GM12865 (cell line): ENCODE data around the gene NFX1.

Source experiments
- DNase-seq: peaks from one replicate; pipeline ENCODE4 v3.0.0; 2010; ENCODE audit warnings: low read depth
- H3K4me3 ChIP-seq: 2 replicates; pipeline ENCODE4 v1.5.1; 2011; ENCODE audit warnings: mild to moderate bottlenecking, low read depth, low read length, control low read depth
- CTCF ChIP-seq: IDR thresholded peaks from 2 replicates; pipeline ENCODE4 v1.5.1; 2011; ENCODE audit warnings: low read length, control low read depth, low read depth, inconsistent platforms; ENCODE audit not compliant: insufficient read depth; ENCODE audit errors: missing control alignments

Gene NFX1

GRCh38 chr9:33291901-33292300, 1.6 kb downstream of the NFX1 start:
- H3K4me3 ChIP-seq, result peak overlapping the region; percentile 3; the same call in 1 of the 2 replicates

DNA sequence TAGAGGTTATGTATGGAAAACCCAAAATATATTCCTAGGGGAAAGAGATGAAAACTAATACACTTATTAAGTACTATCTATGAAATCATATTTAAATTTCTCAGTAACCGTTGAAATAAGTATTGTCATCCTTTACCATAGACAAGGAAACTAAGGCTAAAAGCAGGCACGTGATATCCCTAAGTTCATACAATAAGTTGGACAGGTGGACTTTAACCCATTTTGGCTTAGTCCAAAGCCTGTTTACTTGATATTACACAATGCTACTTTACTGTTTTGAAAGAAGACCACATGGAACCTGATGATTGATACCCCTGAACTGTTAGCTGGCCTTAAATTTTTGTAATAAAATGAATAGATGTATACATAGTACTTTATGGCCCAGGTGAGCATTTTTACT, 3.5 kb downstream of the NFX1 start:
- H3K4me3 ChIP-seq, result no peak overlapping the region
- no peak for DNase-seq
- TF ChIP-seq CTCF, result no peak

More at GRCh38 chr9:33291901-33292300, 1.6 kb downstream of the NFX1 start:
- no peak for TF ChIP-seq CTCF
- DNase-seq, result no peak

- peak; percentile 21 for DNase-seq
- H3K4me3 ChIP-seq, result peak overlapping the region; percentile 29
- TF ChIP-seq CTCF, result no peak
Observed at GRCh38 chr9:33294670-33295432, 4.5 kb downstream of the NFX1 start.

GRCh38 chr9:33295571-33295970, 5.3 kb downstream of the NFX1 start:
- no peak for TF ChIP-seq CTCF
- H3K4me3 ChIP-seq, result peak overlapping the region; percentile 42
- peak; percentile 70 for DNase-seq

GRCh38 chr9:33297432-33297831, 7.1 kb downstream of the NFX1 start:
- H3K4me3 ChIP-seq, result peak overlapping the region; percentile 42
- TF ChIP-seq CTCF, result no peak
- peak; percentile 90 for DNase-seq

DNA sequence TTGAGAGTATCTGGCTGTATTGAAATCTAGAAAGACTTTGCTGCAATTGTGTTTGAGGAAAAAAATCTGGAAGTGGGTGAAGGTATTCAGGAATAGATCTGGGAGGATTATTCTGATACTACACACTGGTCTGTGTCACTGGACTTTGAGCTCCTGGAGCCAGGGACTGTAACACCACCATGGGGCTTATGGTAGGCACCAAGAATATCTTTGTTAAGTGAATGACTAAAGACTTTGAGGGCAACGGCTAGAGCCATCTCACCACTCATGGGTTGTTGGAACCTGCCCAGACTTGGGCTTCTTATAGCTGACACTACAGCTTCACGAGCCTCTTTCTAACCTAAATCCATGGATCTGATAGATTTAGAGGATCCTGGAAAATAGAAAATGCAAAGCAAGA, 10.2 kb downstream of the NFX1 start:
- no peak for TF ChIP-seq CTCF
- DNase-seq, result no peak
- H3K4me3 ChIP-seq, result no peak overlapping the region

- DNase-seq, result no peak
- no peak for TF ChIP-seq CTCF
- no peak overlapping the region for H3K4me3 ChIP-seq
Observed at GRCh38 chr9:33304362-33304761, 14.0 kb downstream of the NFX1 start.
